HL-60 (cell line): ENCODE data around the gene AKT3.

Experiments
- GABPA ChIP-seq: IDR thresholded peaks from 2 replicates; pipeline ENCODE4 v1.6.1; 2012; ENCODE audit warnings: low read depth
- POLR2AphosphoS5 ChIP-seq: IDR thresholded peaks from 2 replicates; pipeline ENCODE4 v1.6.1; 2012; ENCODE audit warnings: low read depth
- SPI1 ChIP-seq: IDR thresholded peaks from 2 replicates; pipeline ENCODE4 v1.6.1; 2012; ENCODE audit warnings: low read depth, mild to moderate bottlenecking, borderline replicate concordance
- TF ChIP-seq, protein P1 (sequence below): IDR thresholded peaks from one replicate; pipeline ENCODE4 v1.5.1; 2011; ENCODE audit warnings: low read length, control low read depth, inconsistent platforms; ENCODE audit not compliant: insufficient read depth
- TF ChIP-seq, protein P2 (sequence below): IDR thresholded peaks from 2 replicates; pipeline ENCODE4 v1.6.1; 2012; ENCODE audit warnings: low read depth; ENCODE audit not compliant: insufficient replicate concordance

DNA sequence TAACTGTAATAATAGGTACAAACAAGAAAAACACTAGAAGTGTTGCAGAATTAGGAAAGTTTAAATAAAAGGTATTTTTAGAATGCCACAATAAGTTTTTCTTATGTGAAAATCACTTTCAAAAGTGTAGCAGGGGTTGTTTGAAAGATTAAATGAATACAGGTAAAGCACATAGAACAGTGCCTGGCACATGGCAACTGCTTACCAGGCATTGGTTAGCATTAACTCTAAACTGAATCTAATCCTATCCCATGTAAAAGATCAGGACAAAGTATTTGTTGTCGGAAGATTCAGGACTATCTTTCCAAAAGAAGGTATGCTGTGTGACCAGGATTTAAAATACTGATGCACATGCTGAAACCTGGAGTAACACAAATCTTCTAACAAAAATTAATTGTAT, 3.3 kb downstream of the AKT3 start:
- TF ChIP-seq, protein P1, sequence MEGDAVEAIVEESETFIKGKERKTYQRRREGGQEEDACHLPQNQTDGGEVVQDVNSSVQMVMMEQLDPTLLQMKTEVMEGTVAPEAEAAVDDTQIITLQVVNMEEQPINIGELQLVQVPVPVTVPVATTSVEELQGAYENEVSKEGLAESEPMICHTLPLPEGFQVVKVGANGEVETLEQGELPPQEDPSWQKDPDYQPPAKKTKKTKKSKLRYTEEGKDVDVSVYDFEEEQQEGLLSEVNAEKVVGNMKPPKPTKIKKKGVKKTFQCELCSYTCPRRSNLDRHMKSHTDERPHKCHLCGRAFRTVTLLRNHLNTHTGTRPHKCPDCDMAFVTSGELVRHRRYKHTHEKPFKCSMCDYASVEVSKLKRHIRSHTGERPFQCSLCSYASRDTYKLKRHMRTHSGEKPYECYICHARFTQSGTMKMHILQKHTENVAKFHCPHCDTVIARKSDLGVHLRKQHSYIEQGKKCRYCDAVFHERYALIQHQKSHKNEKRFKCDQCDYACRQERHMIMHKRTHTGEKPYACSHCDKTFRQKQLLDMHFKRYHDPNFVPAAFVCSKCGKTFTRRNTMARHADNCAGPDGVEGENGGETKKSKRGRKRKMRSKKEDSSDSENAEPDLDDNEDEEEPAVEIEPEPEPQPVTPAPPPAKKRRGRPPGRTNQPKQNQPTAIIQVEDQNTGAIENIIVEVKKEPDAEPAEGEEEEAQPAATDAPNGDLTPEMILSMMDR: no peak
- TF ChIP-seq POLR2AphosphoS5 (no peak), SPI1 (no peak), GABPA (no peak)
- TF ChIP-seq, protein P2, sequence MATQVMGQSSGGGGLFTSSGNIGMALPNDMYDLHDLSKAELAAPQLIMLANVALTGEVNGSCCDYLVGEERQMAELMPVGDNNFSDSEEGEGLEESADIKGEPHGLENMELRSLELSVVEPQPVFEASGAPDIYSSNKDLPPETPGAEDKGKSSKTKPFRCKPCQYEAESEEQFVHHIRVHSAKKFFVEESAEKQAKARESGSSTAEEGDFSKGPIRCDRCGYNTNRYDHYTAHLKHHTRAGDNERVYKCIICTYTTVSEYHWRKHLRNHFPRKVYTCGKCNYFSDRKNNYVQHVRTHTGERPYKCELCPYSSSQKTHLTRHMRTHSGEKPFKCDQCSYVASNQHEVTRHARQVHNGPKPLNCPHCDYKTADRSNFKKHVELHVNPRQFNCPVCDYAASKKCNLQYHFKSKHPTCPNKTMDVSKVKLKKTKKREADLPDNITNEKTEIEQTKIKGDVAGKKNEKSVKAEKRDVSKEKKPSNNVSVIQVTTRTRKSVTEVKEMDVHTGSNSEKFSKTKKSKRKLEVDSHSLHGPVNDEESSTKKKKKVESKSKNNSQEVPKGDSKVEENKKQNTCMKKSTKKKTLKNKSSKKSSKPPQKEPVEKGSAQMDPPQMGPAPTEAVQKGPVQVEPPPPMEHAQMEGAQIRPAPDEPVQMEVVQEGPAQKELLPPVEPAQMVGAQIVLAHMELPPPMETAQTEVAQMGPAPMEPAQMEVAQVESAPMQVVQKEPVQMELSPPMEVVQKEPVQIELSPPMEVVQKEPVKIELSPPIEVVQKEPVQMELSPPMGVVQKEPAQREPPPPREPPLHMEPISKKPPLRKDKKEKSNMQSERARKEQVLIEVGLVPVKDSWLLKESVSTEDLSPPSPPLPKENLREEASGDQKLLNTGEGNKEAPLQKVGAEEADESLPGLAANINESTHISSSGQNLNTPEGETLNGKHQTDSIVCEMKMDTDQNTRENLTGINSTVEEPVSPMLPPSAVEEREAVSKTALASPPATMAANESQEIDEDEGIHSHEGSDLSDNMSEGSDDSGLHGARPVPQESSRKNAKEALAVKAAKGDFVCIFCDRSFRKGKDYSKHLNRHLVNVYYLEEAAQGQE: no peak
